Stromal cell of bone marrow (primary cell): ENCODE results near the gene PADI1.
A peak's percentile ranks its signal among the peaks of the same experiment; 100 is the strongest.

ENCODE experiments used
- DNase-seq: peaks from one replicate; pipeline ENCODE4 v3.0.0-alpha.2; 2012; ENCODE audit warnings: low read depth

The PADI1 gene

GRCh38 chr1:17204546-17205440 is at the start of gene PADI1:
PADI1 (plus strand) TSS chr1:17205128; CDS start chr1:17205218, 90 bp downstream.
- DNase-seq = no peak

GRCh38 chr1:17155257-17155920 is 49.5 kb upstream of the PADI1 start:
- DNase-seq = no peak

GRCh38 chr1:17156108-17156507 is 48.8 kb upstream of the PADI1 start:
- DNase-seq = no peak

GRCh38 chr1:17158961-17159360 is 46.0 kb upstream of the PADI1 start:
- DNase-seq = no peak

- DNase-seq = no peak
Observed at GRCh38 chr1:17161137-17161740, 43.7 kb upstream of the PADI1 start.

- no peak for DNase-seq
Observed at GRCh38 chr1:17161926-17162800, 42.8 kb upstream of the PADI1 start.

GRCh38 chr1:17162941-17163340 is 42.0 kb upstream of the PADI1 start:
- DNase-seq = no peak

GRCh38 chr1:17163371-17163770 is 41.6 kb upstream of the PADI1 start:
- DNase-seq = no peak

- DNase-seq = no peak
Observed at GRCh38 chr1:17163789-17164666, 40.9 kb upstream of the PADI1 start.

- no peak for DNase-seq
Observed at GRCh38 chr1:17165823-17166222, 39.1 kb upstream of the PADI1 start.

GRCh38 chr1:17167041-17167785 is 37.7 kb upstream of the PADI1 start:
- no peak for DNase-seq

- DNase-seq = no peak
Observed at GRCh38 chr1:17167786-17168090, 37.2 kb upstream of the PADI1 start.

GRCh38 chr1:17168091-17168876 is 36.6 kb upstream of the PADI1 start:
- peak; percentile 87 for DNase-seq

- DNase-seq = peak; percentile 55
Observed at GRCh38 chr1:17170571-17170970, 34.4 kb upstream of the PADI1 start.

GRCh38 chr1:17173217-17173616 is 31.7 kb upstream of the PADI1 start:
- DNase-seq = no peak

- no peak for DNase-seq
Observed at GRCh38 chr1:17176306-17177061, 28.4 kb upstream of the PADI1 start.

- no peak for DNase-seq
Observed at GRCh38 chr1:17177651-17178050, 27.3 kb upstream of the PADI1 start.

- no peak for DNase-seq
Observed at GRCh38 chr1:17181781-17182464, 23.0 kb upstream of the PADI1 start.
